OCI-LY3 (cell line): ENCODE measurements around the gene OTULINL.

Experiments used
- EZH2phosphoT487 ChIP-seq: fragments of 200-600 bp; shearing (Covaris generic); IDR thresholded peaks from 2 replicates; pipeline ENCODE4 v1.6.1; 2018; ENCODE audit warnings: antibody characterized with exemption, mixed run types, low read depth
- TF ChIP-seq, protein P1 (sequence below): fragments of 200-600, 300-600 bp; sonication (generic); IDR thresholded peaks from 2 replicates; pipeline ENCODE4 v1.5.1; 2014; ENCODE audit warnings: antibody characterized with exemption, low read length, low read depth

GRCh38 chr5:14591548-14591947 is 10.0 kb downstream of the OTULINL start:
- TF ChIP-seq, protein P1, sequence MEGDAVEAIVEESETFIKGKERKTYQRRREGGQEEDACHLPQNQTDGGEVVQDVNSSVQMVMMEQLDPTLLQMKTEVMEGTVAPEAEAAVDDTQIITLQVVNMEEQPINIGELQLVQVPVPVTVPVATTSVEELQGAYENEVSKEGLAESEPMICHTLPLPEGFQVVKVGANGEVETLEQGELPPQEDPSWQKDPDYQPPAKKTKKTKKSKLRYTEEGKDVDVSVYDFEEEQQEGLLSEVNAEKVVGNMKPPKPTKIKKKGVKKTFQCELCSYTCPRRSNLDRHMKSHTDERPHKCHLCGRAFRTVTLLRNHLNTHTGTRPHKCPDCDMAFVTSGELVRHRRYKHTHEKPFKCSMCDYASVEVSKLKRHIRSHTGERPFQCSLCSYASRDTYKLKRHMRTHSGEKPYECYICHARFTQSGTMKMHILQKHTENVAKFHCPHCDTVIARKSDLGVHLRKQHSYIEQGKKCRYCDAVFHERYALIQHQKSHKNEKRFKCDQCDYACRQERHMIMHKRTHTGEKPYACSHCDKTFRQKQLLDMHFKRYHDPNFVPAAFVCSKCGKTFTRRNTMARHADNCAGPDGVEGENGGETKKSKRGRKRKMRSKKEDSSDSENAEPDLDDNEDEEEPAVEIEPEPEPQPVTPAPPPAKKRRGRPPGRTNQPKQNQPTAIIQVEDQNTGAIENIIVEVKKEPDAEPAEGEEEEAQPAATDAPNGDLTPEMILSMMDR: no peak
- TF ChIP-seq EZH2phosphoT487: no peak
